ENCODE measurements around the gene YLPM1. TPM values are rescaled to one million over a fixed set of nuclear protein-coding genes. Genes with fewer than 3 reads are reported as not detected.
A peak's percentile ranks its signal among the peaks of the same experiment; 100 is the strongest.

Gene YLPM1
- polyA plus RNA-seq, 1 of the 3 experiments (the other 2 are of a cell fraction), result 14.0 TPM

DNA sequence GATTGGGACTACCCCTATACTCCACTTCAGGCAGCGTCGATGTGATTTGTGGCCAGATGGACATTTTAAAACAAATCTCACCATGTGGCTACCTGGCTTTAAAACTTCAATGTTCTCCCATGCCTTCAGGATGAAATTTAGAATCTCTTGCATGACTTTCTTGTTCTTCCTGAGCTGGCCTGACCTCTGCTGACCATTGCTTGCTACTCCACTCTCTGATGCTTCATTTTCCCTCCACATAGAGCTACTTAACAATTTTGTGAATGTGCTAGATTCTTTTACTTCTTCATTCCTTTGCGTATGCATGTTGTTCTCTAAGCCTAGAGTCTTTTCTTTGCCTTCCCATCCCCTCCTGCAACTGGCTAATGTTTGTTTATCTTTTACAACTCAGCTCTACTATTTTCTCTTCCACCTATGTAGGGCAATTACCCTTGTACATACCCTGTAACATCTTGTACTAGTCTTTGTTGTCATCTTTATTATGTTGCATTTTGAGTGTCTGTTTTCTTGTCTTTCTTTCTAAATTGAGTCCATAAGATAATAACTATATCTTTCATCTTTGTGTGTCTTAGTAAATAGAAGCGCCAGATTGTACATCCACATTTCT lies 41.2 kb downstream of the YLPM1 start:
- H4K20me1 ChIP-seq (ENCODE audit: insufficient read depth), result no peaks in the 10 kb centered on the region
- TF ChIP-seq RAD21 (IDR thresholded peaks at IDR 0.05; ENCODE audit: low read length) (peak; percentile 76), ELF1 (IDR thresholded peaks at IDR 0.05) (no peak), NRF1 (IDR thresholded peaks at IDR 0.05; ENCODE audit: low read depth, low read length) (no peak), SMC3 (IDR thresholded peaks at IDR 0.05; ENCODE audit: low read depth, low read length) (peak; percentile 63)
- TF ChIP-seq, protein P1, sequence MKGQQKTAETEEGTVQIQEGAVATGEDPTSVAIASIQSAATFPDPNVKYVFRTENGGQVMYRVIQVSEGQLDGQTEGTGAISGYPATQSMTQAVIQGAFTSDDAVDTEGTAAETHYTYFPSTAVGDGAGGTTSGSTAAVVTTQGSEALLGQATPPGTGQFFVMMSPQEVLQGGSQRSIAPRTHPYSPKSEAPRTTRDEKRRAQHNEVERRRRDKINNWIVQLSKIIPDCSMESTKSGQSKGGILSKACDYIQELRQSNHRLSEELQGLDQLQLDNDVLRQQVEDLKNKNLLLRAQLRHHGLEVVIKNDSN (IDR thresholded peaks at IDR 0.05; ENCODE audit: borderline replicate concordance, low read depth), result no peak
- TF ChIP-seq, protein P2, sequence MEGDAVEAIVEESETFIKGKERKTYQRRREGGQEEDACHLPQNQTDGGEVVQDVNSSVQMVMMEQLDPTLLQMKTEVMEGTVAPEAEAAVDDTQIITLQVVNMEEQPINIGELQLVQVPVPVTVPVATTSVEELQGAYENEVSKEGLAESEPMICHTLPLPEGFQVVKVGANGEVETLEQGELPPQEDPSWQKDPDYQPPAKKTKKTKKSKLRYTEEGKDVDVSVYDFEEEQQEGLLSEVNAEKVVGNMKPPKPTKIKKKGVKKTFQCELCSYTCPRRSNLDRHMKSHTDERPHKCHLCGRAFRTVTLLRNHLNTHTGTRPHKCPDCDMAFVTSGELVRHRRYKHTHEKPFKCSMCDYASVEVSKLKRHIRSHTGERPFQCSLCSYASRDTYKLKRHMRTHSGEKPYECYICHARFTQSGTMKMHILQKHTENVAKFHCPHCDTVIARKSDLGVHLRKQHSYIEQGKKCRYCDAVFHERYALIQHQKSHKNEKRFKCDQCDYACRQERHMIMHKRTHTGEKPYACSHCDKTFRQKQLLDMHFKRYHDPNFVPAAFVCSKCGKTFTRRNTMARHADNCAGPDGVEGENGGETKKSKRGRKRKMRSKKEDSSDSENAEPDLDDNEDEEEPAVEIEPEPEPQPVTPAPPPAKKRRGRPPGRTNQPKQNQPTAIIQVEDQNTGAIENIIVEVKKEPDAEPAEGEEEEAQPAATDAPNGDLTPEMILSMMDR (IDR thresholded peaks at IDR 0.05), result peak; percentile 83
- no peaks in the 10 kb centered on the region for H3K27me3 ChIP-seq (ENCODE audit: insufficient read depth)
- H3K79me2 ChIP-seq (ENCODE audit: insufficient read depth), result peaks cover 44% of the 10 kb centered on the region
- no peak overlapping the region for H3K4me2 ChIP-seq
- ChIA-PET CTCF (interaction anchor here (0.7 to 3.0 kb wide), 14 partner anchors 12 to 444 kb away, joined by 3 to 11 read pairs (median 4); partner anchors contain the start of genes AREL1, FCF1 and LTBP2), POLR2A (no interaction called here)
- 93% methylated on average over 4 of the region's 4 CpGs for WGBS (ENCODE audit: low lambda C conversion rate)
- H3K9me3 ChIP-seq, result no peaks in the 10 kb centered on the region
- no peaks in the 10 kb centered on the region; a peak in 2 of 4 replicates for H3K4me1 ChIP-seq (ENCODE audit: control insufficient read depth in 1 of 2, insufficient read depth in 2 of 2, low read depth in 1 of 2, low read length in 1 of 2)
- no peak overlapping the region for H3K27ac ChIP-seq (ENCODE audit: low read depth in 2 of 2, low read length in 1 of 2)
- peak; percentile 44 for DNase-seq
- H3K9me2 ChIP-seq, result no peaks in the 10 kb centered on the region
- no peak overlapping the region for H3K9ac ChIP-seq
- peaks cover 5% of the 10 kb centered on the region for H3F3A ChIP-seq (replicated peaks; ENCODE audit: insufficient read depth)
- peaks cover 38 to 60% of the 10 kb centered on the region in 2 experiments for H3K36me3 ChIP-seq (replicated peaks in 1 of 2; ENCODE audit: control insufficient read depth in 1 of 2, insufficient read depth in 2 of 2, low read length in 1 of 2)
- H2AFZ ChIP-seq (ENCODE audit: low read depth), result no peak overlapping the region
- H3K4me3 ChIP-seq (ENCODE audit: low read depth in 2 of 2, low read length in 1 of 2), result no peak overlapping the region; a peak in 1 of 4 replicates

DNA sequence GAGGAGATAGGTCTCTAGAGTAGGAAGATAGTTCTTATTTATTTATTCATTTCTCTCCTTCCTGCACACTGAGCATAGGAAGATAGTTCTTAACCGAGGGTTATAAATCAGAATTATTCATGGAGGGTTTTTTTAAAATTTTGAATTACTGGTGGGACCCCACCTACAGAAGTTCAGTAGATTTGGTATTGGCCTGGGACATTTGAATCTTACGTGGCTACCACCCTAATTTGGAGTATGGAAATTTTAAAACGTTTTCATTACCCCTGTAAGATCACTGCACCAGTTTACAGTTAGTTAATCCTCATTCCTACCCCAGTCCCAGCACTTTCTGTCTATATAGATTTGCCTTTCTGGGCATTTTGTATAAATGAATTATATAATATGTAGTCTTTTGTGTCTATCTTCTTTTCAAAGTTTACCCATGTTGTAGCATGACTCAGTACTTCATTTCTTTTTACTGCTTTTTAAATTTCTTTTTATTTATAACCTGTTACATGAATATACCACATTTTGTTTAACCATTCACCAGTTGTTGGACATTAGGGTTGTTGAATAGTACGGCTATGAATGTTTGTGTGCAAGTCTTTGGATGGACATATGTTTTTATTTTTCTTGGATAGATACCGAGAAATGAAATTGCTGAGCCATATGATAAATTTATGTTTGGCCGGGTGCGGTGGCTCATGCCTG lies 44.9 kb downstream of the YLPM1 start:
- Histone ChIP-seq H3K9ac (no peak overlapping the region), H3K79me2 (ENCODE audit: insufficient read depth) (peaks cover 32% of the 10 kb centered on the region; the same call in 1 of the 2 replicates), H3K27me3 (ENCODE audit: insufficient read depth) (no peaks in the 10 kb centered on the region), H3K9me2 (no peaks in the 10 kb centered on the region), H4K20me1 (ENCODE audit: insufficient read depth) (no peaks in the 10 kb centered on the region), H3K36me3 (replicated peaks in 1 of 2; ENCODE audit: control insufficient read depth in 1 of 2, insufficient read depth in 2 of 2, low read length in 1 of 2) (peaks cover 48 to 72% of the 10 kb centered on the region in 2 experiments), H3K9me3 (no peaks in the 10 kb centered on the region), H3K4me2 (no peak overlapping the region), H3K27ac (ENCODE audit: low read depth in 2 of 2, low read length in 1 of 2) (no peak overlapping the region), H2AFZ (ENCODE audit: low read depth) (no peak overlapping the region), H3K4me1 (ENCODE audit: control insufficient read depth in 1 of 2, insufficient read depth in 2 of 2, low read depth in 1 of 2, low read length in 1 of 2) (no peaks in the 10 kb centered on the region), H3K4me3 (ENCODE audit: low read depth in 2 of 2, low read length in 1 of 2) (no peak overlapping the region), H3F3A (replicated peaks; ENCODE audit: insufficient read depth) (peaks cover 15% of the 10 kb centered on the region)
- DNase-seq, result no peak
- 96% methylated on average over 7 of the region's 7 CpGs for WGBS (ENCODE audit: low lambda C conversion rate)
- CTCF ChIA-PET, result no interaction called here
- POLR2A ChIA-PET, result no interaction called here
- TF ChIP-seq MXI1 (IDR thresholded peaks at IDR 0.05; ENCODE audit: low read depth, low read length) (no peak), POLR2AphosphoS5 (IDR thresholded peaks at IDR 0.05; ENCODE audit: low read depth, low read length) (no peak), CHD2 (IDR thresholded peaks at IDR 0.05; ENCODE audit: low read length, partially characterized antibody) (no peak), FOXJ3 (CRISPR knock-in tag; IDR thresholded peaks at IDR 0.05) (no peak), ELF1 (IDR thresholded peaks at IDR 0.05) (no peak), RXRA (IDR thresholded peaks at IDR 0.05; ENCODE audit: borderline replicate concordance, low read depth) (no peak), MEF2A (IDR thresholded peaks at IDR 0.05; ENCODE audit: borderline replicate concordance, low read depth) (no peak), EZH2phosphoT487 (IDR thresholded peaks at IDR 0.05; ENCODE audit: borderline replicate concordance, low read depth) (no peak), NRF1 (IDR thresholded peaks at IDR 0.05; ENCODE audit: low read depth, low read length) (no peak), GABPA (IDR thresholded peaks at IDR 0.05; ENCODE audit: low read depth) (no peak), FOSL2 (IDR thresholded peaks at IDR 0.05; ENCODE audit: borderline replicate concordance, low read depth) (no peak)
- TF ChIP-seq, protein P3, sequence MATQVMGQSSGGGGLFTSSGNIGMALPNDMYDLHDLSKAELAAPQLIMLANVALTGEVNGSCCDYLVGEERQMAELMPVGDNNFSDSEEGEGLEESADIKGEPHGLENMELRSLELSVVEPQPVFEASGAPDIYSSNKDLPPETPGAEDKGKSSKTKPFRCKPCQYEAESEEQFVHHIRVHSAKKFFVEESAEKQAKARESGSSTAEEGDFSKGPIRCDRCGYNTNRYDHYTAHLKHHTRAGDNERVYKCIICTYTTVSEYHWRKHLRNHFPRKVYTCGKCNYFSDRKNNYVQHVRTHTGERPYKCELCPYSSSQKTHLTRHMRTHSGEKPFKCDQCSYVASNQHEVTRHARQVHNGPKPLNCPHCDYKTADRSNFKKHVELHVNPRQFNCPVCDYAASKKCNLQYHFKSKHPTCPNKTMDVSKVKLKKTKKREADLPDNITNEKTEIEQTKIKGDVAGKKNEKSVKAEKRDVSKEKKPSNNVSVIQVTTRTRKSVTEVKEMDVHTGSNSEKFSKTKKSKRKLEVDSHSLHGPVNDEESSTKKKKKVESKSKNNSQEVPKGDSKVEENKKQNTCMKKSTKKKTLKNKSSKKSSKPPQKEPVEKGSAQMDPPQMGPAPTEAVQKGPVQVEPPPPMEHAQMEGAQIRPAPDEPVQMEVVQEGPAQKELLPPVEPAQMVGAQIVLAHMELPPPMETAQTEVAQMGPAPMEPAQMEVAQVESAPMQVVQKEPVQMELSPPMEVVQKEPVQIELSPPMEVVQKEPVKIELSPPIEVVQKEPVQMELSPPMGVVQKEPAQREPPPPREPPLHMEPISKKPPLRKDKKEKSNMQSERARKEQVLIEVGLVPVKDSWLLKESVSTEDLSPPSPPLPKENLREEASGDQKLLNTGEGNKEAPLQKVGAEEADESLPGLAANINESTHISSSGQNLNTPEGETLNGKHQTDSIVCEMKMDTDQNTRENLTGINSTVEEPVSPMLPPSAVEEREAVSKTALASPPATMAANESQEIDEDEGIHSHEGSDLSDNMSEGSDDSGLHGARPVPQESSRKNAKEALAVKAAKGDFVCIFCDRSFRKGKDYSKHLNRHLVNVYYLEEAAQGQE (IDR thresholded peaks at IDR 0.05; ENCODE audit: low read depth, low read length), result no peak
- TF ChIP-seq, protein P1 (IDR thresholded peaks at IDR 0.05; ENCODE audit: borderline replicate concordance, low read depth), result no peak
- TF ChIP-seq, protein P4, sequence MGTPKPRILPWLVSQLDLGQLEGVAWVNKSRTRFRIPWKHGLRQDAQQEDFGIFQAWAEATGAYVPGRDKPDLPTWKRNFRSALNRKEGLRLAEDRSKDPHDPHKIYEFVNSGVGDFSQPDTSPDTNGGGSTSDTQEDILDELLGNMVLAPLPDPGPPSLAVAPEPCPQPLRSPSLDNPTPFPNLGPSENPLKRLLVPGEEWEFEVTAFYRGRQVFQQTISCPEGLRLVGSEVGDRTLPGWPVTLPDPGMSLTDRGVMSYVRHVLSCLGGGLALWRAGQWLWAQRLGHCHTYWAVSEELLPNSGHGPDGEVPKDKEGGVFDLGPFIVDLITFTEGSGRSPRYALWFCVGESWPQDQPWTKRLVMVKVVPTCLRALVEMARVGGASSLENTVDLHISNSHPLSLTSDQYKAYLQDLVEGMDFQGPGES (IDR thresholded peaks at IDR 0.05; ENCODE audit: low read depth, low read length), result no peak
